ENCODE data around the gene GSK3B. TPM values are rescaled to one million over a fixed set of nuclear protein-coding genes. Genes with fewer than 3 reads are reported as not detected.

The GSK3B gene
- total RNA-seq, 1 donor from 2014 or later, result 138 TPM

DNA sequence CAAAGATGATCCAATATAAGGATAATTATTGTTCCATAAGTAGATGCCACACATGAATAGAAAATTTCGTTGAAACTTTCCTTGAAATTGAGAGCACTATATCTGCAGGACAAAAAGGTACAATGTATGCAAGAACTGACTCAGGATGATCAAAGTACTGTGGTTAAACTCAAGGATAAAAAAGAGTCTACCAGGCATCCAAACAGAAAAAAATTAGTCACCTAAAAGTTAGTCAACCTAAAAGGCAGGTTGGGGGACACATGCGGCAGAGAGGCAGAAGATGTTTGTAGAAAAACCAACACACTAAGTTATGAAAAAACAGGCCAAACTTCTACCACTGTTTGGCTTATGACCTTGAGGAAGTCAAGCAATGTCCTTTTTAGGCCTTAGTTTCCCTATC, 68.7 kb downstream of the GSK3B start:
- H3K4me3 Mint-ChIP-seq (ENCODE audit: unreplicated experiment), result no peak overlapping the region
- TF ChIP-seq, protein P1, sequence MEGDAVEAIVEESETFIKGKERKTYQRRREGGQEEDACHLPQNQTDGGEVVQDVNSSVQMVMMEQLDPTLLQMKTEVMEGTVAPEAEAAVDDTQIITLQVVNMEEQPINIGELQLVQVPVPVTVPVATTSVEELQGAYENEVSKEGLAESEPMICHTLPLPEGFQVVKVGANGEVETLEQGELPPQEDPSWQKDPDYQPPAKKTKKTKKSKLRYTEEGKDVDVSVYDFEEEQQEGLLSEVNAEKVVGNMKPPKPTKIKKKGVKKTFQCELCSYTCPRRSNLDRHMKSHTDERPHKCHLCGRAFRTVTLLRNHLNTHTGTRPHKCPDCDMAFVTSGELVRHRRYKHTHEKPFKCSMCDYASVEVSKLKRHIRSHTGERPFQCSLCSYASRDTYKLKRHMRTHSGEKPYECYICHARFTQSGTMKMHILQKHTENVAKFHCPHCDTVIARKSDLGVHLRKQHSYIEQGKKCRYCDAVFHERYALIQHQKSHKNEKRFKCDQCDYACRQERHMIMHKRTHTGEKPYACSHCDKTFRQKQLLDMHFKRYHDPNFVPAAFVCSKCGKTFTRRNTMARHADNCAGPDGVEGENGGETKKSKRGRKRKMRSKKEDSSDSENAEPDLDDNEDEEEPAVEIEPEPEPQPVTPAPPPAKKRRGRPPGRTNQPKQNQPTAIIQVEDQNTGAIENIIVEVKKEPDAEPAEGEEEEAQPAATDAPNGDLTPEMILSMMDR (IDR thresholded peaks at IDR 0.05; ENCODE audit: partially characterized antibody, unreplicated experiment), result no peak
- DNase-seq, result no peak
- peaks cover 18% of the 10 kb centered on the region for H3K4me1 Mint-ChIP-seq (ENCODE audit: low read depth, unreplicated experiment)
- no peaks in the 10 kb centered on the region for H3K36me3 Mint-ChIP-seq (ENCODE audit: unreplicated experiment)
- H3K27ac Mint-ChIP-seq (ENCODE audit: unreplicated experiment), result no peak overlapping the region
- H3K27me3 Mint-ChIP-seq (ENCODE audit: unreplicated experiment), result no peaks in the 10 kb centered on the region
- peaks cover 9% of the 10 kb centered on the region for H3K9me3 Mint-ChIP-seq (ENCODE audit: unreplicated experiment)

DNA sequence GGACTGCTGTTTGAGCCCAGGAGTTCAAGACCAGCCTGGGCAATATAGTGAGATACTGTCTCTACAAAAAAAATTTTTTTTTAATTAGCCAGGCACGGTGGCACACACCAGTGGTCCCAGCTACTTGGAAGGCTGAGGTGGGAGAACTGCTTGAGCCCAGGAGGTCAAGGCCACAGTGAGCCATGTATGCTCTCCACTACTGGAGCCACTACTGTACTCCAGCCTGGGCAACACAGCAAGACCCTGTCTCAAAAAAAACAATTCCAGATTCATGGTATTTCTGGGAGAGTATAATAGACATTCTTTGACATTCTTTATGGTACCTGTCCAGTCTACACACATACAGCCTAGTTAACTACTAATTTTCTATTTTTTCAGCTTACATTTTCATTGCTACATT, 70.1 kb downstream of the GSK3B start:
- TF ChIP-seq, protein P1 (IDR thresholded peaks at IDR 0.05; ENCODE audit: partially characterized antibody, unreplicated experiment), result no peak
- Mint-ChIP-seq H3K36me3 (ENCODE audit: unreplicated experiment) (no peaks in the 10 kb centered on the region), H3K27ac (ENCODE audit: unreplicated experiment) (no peak overlapping the region), H3K27me3 (ENCODE audit: unreplicated experiment) (no peaks in the 10 kb centered on the region), H3K9me3 (ENCODE audit: unreplicated experiment) (peaks cover 5% of the 10 kb centered on the region), H3K4me3 (ENCODE audit: unreplicated experiment) (no peak overlapping the region), H3K4me1 (ENCODE audit: low read depth, unreplicated experiment) (peaks cover 5% of the 10 kb centered on the region)
- DNase-seq, result no peak

DNA sequence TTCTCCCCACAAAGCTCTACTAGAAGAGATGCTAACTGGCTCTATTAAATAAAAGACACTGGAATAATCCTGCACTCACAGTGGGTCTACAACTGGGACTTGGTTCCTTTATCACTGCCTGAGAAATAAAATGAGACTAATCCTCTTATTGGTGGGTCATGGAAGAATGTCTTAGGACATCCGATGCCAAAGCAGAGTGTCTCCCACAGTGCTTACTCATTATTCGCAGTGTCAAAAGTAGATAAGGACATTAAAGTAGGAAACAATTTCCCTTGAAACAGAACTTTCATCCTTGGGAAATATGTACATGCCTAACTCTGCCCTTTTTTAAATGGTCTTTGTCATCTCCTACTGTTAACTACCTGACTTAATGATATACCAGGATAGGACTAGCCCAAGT, 71.5 kb downstream of the GSK3B start:
- Mint-ChIP-seq H3K36me3 (ENCODE audit: unreplicated experiment) (no peaks in the 10 kb centered on the region), H3K4me3 (ENCODE audit: unreplicated experiment) (no peak overlapping the region), H3K9me3 (ENCODE audit: unreplicated experiment) (peaks cover 5% of the 10 kb centered on the region), H3K27me3 (ENCODE audit: unreplicated experiment) (no peaks in the 10 kb centered on the region), H3K27ac (ENCODE audit: unreplicated experiment) (no peak overlapping the region), H3K4me1 (ENCODE audit: low read depth, unreplicated experiment) (peaks cover 7% of the 10 kb centered on the region)
- no peak for DNase-seq
- TF ChIP-seq, protein P1 (IDR thresholded peaks at IDR 0.05; ENCODE audit: partially characterized antibody, unreplicated experiment), result no peak

DNA sequence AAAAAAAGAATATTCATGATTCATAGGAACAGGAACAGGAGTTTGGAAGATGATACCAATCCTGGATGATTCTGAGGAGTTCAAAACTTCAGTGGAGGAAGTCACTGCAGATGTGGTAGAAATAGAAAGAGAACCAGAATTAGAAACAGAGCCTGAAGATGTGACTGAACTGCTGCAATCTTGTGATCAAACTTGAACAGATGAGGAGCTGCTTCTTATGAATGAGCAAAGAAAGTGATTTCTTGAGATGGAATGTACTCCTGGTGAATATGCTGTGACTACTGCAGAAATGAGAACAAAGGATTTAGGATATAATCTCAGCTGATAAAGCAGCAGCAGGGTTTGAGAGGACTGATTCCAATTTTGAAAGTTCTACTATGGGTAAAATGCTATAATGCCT, 72.7 kb downstream of the GSK3B start:
- peaks cover 5% of the 10 kb centered on the region for H3K9me3 Mint-ChIP-seq (ENCODE audit: unreplicated experiment)
- no peaks in the 10 kb centered on the region for H3K36me3 Mint-ChIP-seq (ENCODE audit: unreplicated experiment)
- TF ChIP-seq, protein P1 (IDR thresholded peaks at IDR 0.05; ENCODE audit: partially characterized antibody, unreplicated experiment), result no peak
- H3K27me3 Mint-ChIP-seq (ENCODE audit: unreplicated experiment), result no peaks in the 10 kb centered on the region
- peaks cover 8% of the 10 kb centered on the region for H3K4me1 Mint-ChIP-seq (ENCODE audit: low read depth, unreplicated experiment)
- no peak overlapping the region for H3K27ac Mint-ChIP-seq (ENCODE audit: unreplicated experiment)
- H3K4me3 Mint-ChIP-seq (ENCODE audit: unreplicated experiment), result no peak overlapping the region
- DNase-seq, result no peak

DNA sequence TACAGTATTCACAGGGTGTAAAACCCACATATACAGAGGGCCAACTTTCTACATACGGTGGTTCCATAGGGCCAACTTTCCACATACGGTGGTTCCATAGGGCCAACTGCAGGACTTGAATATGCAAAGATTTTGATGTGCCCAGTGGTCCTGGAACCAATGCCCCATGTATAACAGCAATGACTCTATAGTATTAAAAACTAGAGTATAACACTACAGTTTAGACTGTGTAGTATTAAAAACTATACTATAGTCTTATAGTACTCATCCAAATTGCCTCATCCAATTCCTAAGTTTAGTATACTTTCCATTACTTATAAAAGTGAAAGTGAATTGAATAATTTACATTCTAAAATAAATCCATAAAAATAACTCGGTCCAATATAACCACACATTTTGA, 75.9 kb downstream of the GSK3B start:
- H3K4me1 Mint-ChIP-seq (ENCODE audit: low read depth, unreplicated experiment), result peaks cover 20% of the 10 kb centered on the region
- TF ChIP-seq, protein P1 (IDR thresholded peaks at IDR 0.05; ENCODE audit: partially characterized antibody, unreplicated experiment), result no peak
- H3K27ac Mint-ChIP-seq (ENCODE audit: unreplicated experiment), result no peak overlapping the region
- H3K4me3 Mint-ChIP-seq (ENCODE audit: unreplicated experiment), result no peak overlapping the region
- H3K27me3 Mint-ChIP-seq (ENCODE audit: unreplicated experiment), result peaks cover 2% of the 10 kb centered on the region
- peaks cover 2% of the 10 kb centered on the region for H3K9me3 Mint-ChIP-seq (ENCODE audit: unreplicated experiment)
- no peaks in the 10 kb centered on the region for H3K36me3 Mint-ChIP-seq (ENCODE audit: unreplicated experiment)
- DNase-seq, result no peak

Measured in glutamatergic neuron (in vitro differentiated cells).